GM13977 (cell line): ENCODE results near the gene MUC6.

Experiments
- DNase-seq: peaks from one replicate; pipeline ENCODE4 v3.0.0; 2012; ENCODE audit warnings: low spot score
- CTCF ChIP-seq: IDR thresholded peaks from 2 replicates; pipeline ENCODE4 v1.5.1; 2012; ENCODE audit warnings: mild to moderate bottlenecking, control low read depth; ENCODE audit not compliant: insufficient read depth; ENCODE audit errors: extremely low read depth, missing control alignments
- in situ Hi-C: fragments of 300-500 bp; cut with MboI; formaldehyde crosslinking; loops from one replicate; pipeline ENCODE4 v1.12.0; 2022; ENCODE audit warnings: low sequenced_read_pairs, low pct_unique_long_range_greater_than_20kb, mixed read lengths, inconsistent platforms; ENCODE audit not compliant: unreplicated experiment

Gene MUC6

GRCh38 chr11:1050581-1051355, 14.2 kb upstream of the MUC6 start:
- TF ChIP-seq CTCF = peak; percentile 99
- DNase-seq = peak; percentile 95
- in situ Hi-C loops = no loop called here

- in situ Hi-C loops = no loop called here
Measured at GRCh38 chr11:1049911-1050580, 13.5 kb upstream of the MUC6 start.

GRCh38 chr11:1049431-1049891, 12.9 kb upstream of the MUC6 start:
- DNase-seq = no peak
- in situ Hi-C loops = no loop called here
- no peak for TF ChIP-seq CTCF

More at GRCh38 chr11:1049911-1050580, 13.5 kb upstream of the MUC6 start:
- no peak for TF ChIP-seq CTCF
- no peak for DNase-seq

GRCh38 chr11:1049071-1049405, 12.5 kb upstream of the MUC6 start:
- in situ Hi-C loops = no loop called here
- no peak for TF ChIP-seq CTCF
- no peak for DNase-seq

GRCh38 chr11:1048375-1049070, 12.0 kb upstream of the MUC6 start:
- in situ Hi-C loops = no loop called here
- no peak for DNase-seq
- TF ChIP-seq CTCF = no peak

GRCh38 chr11:1047595-1048156, 11.2 kb upstream of the MUC6 start:
- no peak for TF ChIP-seq CTCF

More at GRCh38 chr11:1047595-1048156, 11.2 kb upstream of the MUC6 start:
- DNase-seq = no peak
- in situ Hi-C loops = no loop called here
